ENCODE measurements around the gene MRPL11.

MRPL11 gene

DNA sequence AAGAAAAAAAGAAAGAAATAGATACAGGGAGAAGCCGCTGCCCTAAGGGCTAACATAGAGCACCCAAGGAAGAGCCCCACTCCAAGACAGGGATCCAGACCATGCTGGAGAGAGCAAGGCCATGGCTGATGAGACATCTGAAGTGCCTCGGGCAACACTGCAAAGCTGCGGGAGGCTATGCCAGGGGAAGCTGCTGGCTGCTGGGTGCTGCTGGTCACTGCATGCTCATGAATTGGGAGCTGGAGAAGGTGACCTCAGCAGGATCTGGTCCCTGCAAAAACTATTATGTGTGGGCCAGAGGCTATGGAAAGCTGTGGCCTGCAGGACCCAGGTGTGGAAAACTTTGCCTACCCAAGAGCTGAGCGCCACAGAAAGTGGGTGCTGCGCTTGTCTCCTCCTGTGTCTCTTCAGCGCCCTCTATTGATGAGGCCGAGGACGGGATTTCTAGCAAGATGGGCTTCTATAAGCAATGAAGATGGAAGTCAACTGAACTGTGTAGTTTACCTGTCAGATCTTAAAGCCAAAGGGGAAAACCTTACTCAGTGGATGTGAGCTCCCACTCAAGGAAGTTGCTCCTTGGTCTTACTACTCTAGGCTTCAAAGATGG is 49.8 kb downstream of the MRPL11 start:
- DNase-seq (ENCODE audit: low read depth): peak; percentile 82
- no peak overlapping the region for H3K4me3 ChIP-seq (ENCODE audit: low read depth, low read length)
- TF ChIP-seq, protein P1, sequence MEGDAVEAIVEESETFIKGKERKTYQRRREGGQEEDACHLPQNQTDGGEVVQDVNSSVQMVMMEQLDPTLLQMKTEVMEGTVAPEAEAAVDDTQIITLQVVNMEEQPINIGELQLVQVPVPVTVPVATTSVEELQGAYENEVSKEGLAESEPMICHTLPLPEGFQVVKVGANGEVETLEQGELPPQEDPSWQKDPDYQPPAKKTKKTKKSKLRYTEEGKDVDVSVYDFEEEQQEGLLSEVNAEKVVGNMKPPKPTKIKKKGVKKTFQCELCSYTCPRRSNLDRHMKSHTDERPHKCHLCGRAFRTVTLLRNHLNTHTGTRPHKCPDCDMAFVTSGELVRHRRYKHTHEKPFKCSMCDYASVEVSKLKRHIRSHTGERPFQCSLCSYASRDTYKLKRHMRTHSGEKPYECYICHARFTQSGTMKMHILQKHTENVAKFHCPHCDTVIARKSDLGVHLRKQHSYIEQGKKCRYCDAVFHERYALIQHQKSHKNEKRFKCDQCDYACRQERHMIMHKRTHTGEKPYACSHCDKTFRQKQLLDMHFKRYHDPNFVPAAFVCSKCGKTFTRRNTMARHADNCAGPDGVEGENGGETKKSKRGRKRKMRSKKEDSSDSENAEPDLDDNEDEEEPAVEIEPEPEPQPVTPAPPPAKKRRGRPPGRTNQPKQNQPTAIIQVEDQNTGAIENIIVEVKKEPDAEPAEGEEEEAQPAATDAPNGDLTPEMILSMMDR (IDR thresholded peaks at IDR 0.05; ENCODE audit: insufficient read depth, low read depth, low read length, missing control alignments): peak; percentile 83

DNA sequence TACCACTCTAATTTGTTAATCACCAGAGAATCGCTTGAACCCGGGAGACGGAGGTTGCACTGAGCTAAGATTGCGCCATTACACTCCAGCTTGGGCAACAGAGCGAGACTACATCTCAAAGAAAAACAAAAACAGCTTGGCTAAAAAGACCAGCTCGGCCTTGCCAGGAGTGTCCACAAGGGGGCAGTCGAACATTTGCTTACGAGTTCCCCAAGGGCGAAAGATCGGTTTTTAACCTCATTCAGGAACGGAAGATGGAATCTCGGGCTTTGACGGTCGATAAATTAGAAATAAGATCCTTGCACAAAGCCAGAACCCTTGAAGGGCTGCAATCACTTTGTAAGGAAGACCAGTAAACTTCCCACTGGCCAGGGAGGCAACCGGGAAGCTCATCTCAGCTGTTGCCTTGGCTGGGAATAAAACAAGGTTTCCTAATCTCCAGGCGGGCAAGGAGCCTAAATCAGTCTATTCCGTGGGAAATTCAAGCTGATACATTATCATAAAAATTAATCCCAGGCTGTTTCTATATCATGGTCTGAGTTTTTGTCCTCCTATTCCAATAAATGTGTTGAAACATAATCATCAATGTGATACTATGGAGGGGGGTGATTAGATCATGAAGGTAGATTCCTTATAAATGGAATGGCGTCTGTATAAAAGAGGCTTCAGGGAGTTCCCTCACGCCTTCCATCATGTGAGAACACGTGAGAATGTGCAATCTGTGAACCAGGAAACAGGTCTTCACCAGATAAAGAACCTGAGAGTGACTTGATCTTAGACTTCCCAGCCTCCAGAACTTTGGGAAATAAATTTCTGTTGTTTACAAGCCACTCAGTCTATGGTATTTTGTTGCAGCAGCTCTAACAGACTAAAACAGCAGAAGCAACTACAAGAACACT is 52.2 kb downstream of the MRPL11 start:
- peak; percentile 88 for DNase-seq (ENCODE audit: low read depth)
- H3K4me3 ChIP-seq (ENCODE audit: low read depth, low read length): no peak overlapping the region
- TF ChIP-seq, protein P1 (IDR thresholded peaks at IDR 0.05; ENCODE audit: insufficient read depth, low read depth, low read length, missing control alignments): peak; percentile 92
